Memory B cell (primary cell): ENCODE measurements around the gene FGF13.
A peak's percentile ranks its signal among the peaks of the same experiment; 100 is the strongest.

Source experiments
- ATAC-seq: fragments of 150-1000 bp; cut with Tn5 transposase; 2 replicates; pipeline ENCODE4 v1.10.0; 2021; ENCODE audit warnings: low read depth, mild to moderate bottlenecking, moderate library complexity
- DNase-seq, 2 donors: peaks; one replicate each; pipeline ENCODE4 v3.0.0; 2022; ENCODE audit warnings: low spot score in 2 of 2
- H3K27ac Mint-ChIP-seq: one replicate; pipeline ENCODE4 v1.8.0; 2022; ENCODE audit warnings: mild to moderate bottlenecking, moderate library complexity, mixed read lengths
- H3K27me3 Mint-ChIP-seq: one replicate; pipeline ENCODE4 v1.8.0; 2022; ENCODE audit warnings: mixed read lengths
- H3K36me3 Mint-ChIP-seq: one replicate; pipeline ENCODE4 v1.8.0; 2022; ENCODE audit warnings: mild to moderate bottlenecking, mixed read lengths
- H3K4me1 Mint-ChIP-seq: one replicate; pipeline ENCODE4 v1.8.0; 2022; ENCODE audit warnings: mixed read lengths
- H3K4me3 Mint-ChIP-seq: one replicate; pipeline ENCODE4 v1.8.0; 2022; ENCODE audit warnings: mild to moderate bottlenecking, moderate library complexity, mixed read lengths
- H3K9me3 Mint-ChIP-seq: one replicate; pipeline ENCODE4 v1.8.0; 2022; ENCODE audit warnings: mixed read lengths

FGF13 gene

DNA sequence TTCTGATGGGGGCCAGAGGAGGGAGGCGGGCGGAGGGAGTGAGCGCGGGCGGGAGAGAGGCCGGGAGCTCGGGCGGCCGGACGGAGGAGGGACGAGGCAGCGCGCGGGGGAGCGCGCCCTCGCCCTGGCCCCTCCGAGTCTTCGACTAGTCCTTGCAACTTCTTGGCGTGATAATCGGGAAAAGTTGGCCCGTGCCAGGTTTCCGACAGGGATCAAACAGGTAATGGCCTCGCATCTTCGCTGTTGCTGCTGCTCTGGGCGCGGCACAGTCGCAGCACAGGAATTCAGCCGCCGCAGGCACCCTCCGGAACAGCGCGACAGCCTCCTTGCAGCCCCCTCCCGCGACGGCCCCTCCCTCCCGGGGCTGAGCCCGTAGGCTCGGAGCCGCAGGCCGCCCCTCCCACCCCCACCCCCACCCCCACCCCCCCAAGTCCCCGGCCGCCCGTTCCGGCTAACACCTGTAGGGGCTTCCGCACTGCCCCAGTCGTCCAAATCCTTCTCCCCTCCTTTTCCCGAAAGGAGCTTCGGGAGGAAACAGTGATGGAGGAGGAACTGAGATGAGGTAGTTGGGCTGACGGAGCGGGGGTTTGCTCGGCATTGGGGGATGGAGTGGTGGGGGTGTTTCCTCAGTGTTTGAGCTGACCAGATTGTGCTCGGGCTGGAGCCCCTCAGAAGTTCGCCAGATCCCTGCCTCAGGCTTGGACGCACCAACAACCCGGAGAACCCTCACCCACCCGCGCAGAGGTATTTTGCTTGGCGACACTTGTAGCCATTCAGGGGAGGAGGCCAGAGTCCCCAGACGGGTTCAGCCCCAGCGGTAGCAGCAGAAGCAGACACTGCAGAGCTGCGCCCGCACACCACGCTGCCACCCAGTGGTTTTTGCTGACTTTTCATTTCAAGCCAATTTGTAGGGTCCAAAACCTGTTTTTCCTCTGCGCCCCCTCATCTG lies at the start of gene FGF13:
FGF13 (minus strand) TSS at position 319 of the 949 bp plus-strand sequence. CDS start 714 bp downstream, outside the sequence.
- Mint-ChIP-seq H3K4me1 (no peaks in the 10 kb centered on the region), H3K27me3 (peaks cover 8% of the 10 kb centered on the region), H3K9me3 (no peaks in the 10 kb centered on the region), H3K4me3 (peak within 1 kb of the TSS; percentile 21), H3K27ac (no peak within 1 kb of the TSS), H3K36me3 (no peaks in the 10 kb centered on the region)
- no peak for DNase-seq
- no peak for ATAC-seq

DNA sequence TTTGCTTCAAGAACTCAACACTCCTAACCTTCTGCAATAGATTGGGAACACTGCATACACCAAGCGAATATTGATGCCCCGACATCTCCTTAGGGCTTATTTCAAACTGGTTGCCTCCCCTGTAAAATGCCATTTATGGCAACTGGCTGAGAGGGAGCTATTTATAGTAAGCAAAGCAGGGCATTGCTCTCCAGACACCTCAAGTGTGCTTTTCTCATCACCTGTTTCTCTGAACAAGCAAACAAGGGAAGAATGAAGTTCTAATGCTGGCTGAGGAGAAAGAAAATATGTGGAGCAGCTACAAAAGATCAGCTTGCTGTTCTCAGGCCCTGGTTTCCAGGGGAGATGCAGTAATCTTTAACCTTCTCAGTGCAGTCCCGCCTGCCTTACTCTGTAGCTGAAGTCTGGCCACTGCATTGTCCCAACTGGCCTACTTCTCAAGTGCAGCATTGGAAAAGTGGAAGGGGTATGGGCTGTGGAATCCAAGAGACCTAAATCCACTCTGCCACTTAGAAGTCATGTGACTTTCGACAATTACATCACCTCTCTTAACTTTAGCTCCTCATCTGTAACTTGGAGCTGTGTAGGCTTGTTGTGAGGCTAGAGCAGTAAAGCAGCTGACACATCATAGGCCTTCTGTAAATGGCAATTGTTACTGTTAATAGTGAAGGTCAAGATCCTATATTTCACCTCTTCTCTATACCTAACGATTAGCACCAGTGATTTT lies 47.9 kb upstream of the FGF13 start:
- Mint-ChIP-seq H3K36me3 (no peaks in the 10 kb centered on the region), H3K27me3 (no peaks in the 10 kb centered on the region), H3K9me3 (no peaks in the 10 kb centered on the region), H3K4me1 (no peaks in the 10 kb centered on the region), H3K4me3 (no peak overlapping the region), H3K27ac (no peak overlapping the region)
- DNase-seq (no peak), ATAC-seq (no peak)

DNA sequence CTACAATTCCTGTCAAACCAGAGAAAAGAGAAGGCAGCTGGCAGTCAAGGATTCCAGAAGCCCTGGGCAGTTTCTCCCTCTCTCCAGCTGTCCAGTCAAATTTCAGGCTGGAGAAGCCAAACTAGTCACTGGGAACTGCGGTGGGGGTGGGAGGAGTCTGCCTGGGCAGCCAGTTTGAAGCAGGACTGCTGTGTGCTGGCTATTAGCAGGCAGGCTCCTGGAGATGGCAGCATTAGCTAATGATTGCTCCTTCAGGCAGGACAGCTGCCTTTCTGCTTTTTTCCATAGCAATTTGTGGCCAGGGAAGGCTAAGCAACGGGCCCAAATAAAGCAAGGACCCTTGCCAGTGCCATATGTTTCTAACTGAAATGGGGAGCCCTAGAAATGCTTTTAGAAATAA lies 44.7 kb upstream of the FGF13 start:
- DNase-seq (no peak), ATAC-seq (no peak)
- H3K27ac Mint-ChIP-seq: no peak overlapping the region
- H3K4me3 Mint-ChIP-seq: no peak overlapping the region
- no peaks in the 10 kb centered on the region for H3K4me1 Mint-ChIP-seq
- H3K27me3 Mint-ChIP-seq: no peaks in the 10 kb centered on the region
- no peaks in the 10 kb centered on the region for H3K36me3 Mint-ChIP-seq
- H3K9me3 Mint-ChIP-seq: no peaks in the 10 kb centered on the region

DNA sequence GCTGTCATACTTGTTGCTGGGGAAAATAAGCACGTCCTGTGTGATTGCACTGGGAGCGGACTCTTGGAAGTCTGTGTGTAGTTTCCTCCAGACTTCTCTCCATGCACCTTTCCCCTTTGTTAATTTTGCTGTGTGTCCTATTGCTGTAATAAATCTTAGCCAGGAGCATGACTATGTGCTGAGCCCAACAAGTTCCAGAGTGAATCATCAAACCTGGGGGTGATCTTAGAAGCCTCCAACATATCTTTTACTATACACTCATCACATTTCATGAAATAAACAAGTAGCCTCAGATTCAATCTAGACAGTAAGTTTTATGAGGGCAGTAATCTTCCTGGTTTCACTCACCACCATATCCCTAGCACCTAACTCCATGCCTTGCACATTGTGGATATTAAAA lies 43.3 kb upstream of the FGF13 start:
- H3K4me1 Mint-ChIP-seq: peaks cover 2% of the 10 kb centered on the region
- H3K27me3 Mint-ChIP-seq: peaks cover under 1% of the 10 kb centered on the region
- H3K4me3 Mint-ChIP-seq: no peak overlapping the region
- no peak overlapping the region for H3K27ac Mint-ChIP-seq
- H3K9me3 Mint-ChIP-seq: no peaks in the 10 kb centered on the region
- no peak for DNase-seq
- no peaks in the 10 kb centered on the region for H3K36me3 Mint-ChIP-seq
- no peak for ATAC-seq

DNA sequence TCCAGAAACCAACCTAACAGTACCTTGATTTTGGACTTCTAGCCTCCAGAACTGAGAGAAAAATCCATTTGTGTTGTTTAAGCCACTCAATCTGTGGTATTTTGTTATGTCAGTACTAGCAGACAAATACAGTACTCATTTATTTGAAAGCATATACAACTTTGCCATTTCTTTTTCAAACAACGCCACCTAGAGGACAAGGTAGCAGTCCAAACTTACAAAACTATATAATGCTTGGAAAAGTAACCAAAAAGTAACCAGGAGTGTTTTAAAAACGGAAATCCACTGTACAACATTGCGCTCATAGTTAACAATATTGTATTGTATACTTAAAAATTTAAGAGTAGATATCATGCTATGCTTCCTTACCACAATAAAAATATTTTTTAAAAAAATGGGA lies 37.0 kb upstream of the FGF13 start:
- Mint-ChIP-seq H3K27me3 (peaks cover 6% of the 10 kb centered on the region), H3K36me3 (no peaks in the 10 kb centered on the region), H3K4me1 (peaks cover 2% of the 10 kb centered on the region), H3K9me3 (no peaks in the 10 kb centered on the region), H3K27ac (no peak overlapping the region), H3K4me3 (no peak overlapping the region)
- DNase-seq (no peak), ATAC-seq (no peak)

DNA sequence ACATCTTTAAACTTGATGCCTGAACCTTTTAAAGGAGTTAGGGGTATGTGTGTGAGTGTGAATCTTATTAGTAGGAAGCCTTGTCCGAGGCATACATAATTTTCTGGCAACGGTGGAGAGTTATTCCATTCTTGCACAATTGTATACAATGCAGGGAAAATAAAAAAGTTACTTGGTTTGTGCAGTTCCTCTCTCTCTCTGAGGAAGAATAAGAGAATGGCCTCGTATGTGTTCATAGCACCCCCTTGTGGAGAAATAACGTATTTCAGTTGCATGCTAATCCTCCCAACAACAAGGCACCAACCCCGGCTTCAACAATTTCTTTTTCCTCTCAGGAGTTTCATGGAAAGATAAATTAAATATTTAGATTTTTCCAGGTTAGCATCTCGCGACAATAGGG lies 33.7 kb upstream of the FGF13 start:
- Mint-ChIP-seq H3K4me1 (no peaks in the 10 kb centered on the region), H3K27me3 (peaks cover 8% of the 10 kb centered on the region), H3K9me3 (no peaks in the 10 kb centered on the region), H3K36me3 (no peaks in the 10 kb centered on the region), H3K4me3 (no peak overlapping the region), H3K27ac (no peak overlapping the region)
- DNase-seq (peak; percentile 9 to 31), ATAC-seq (no peak)

DNA sequence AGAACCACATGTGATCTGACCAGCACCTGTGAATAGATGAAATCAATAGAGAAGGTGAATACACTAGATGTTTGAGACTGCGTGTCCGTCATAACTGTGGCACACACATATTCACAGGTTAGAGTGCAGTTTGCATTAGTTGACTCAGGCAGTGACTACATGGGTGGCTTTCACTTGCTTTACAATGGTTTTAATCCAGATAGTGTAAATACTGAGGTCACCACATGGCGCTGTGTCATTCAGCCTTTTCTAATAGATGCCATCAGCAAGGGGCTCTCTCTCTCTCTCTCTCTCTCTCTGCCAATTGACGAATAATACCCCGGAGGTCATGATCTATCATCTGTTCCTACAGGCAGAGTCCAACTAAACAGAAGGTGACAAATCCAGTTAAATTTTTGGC lies 30.7 kb upstream of the FGF13 start:
- H3K36me3 Mint-ChIP-seq: no peaks in the 10 kb centered on the region
- H3K4me1 Mint-ChIP-seq: no peaks in the 10 kb centered on the region
- H3K27ac Mint-ChIP-seq: no peak overlapping the region
- no peak for ATAC-seq
- no peak for DNase-seq
- peaks cover 3% of the 10 kb centered on the region for H3K27me3 Mint-ChIP-seq
- H3K9me3 Mint-ChIP-seq: no peaks in the 10 kb centered on the region
- H3K4me3 Mint-ChIP-seq: no peak overlapping the region

DNA sequence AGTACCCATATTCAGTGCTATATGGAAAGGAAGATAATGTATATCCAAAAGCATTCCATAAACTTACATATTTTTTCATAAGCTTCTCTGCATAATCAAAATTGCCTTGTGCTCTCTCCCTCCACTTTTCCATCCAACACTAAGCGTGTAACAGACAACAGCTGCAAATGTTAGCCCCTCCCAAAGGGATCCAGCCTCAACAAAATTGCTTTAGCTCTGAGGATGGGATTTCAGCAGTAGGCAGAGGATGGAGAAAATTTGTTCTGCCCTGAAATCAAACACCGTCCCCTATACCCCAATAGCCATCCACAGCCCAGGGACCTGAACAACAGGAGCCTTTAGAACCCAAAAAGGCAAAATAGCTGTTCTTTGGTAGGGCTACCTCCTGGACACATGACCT lies 28.8 kb upstream of the FGF13 start:
- no peak for DNase-seq
- no peak for ATAC-seq
- Mint-ChIP-seq H3K9me3 (no peaks in the 10 kb centered on the region), H3K27ac (no peak overlapping the region), H3K27me3 (peaks cover 2% of the 10 kb centered on the region), H3K4me3 (no peak overlapping the region), H3K36me3 (no peaks in the 10 kb centered on the region), H3K4me1 (no peaks in the 10 kb centered on the region)

DNA sequence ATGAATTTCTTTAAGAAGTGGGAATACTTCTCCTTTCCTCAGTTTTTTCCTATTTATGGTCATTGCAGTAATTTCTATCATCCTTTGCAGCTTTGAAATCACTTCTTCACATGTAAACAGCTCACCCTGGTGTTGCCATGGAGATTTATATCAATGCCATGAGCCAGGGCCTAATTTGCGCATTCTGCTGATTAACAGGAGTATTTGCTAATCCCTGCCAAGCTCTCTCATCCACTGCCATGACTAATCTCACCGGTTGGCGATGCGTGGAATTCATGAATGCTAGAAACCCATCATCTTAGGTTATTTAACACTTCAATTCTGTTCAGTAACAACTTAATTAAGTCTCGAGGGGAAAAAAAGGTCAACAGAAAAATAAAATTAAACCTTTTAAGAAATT lies 11.8 kb upstream of the FGF13 start:
- DNase-seq: no peak
- no peak overlapping the region for H3K4me3 Mint-ChIP-seq
- H3K4me1 Mint-ChIP-seq: no peaks in the 10 kb centered on the region
- H3K27me3 Mint-ChIP-seq: no peaks in the 10 kb centered on the region
- ATAC-seq: no peak
- H3K36me3 Mint-ChIP-seq: no peaks in the 10 kb centered on the region
- no peak overlapping the region for H3K27ac Mint-ChIP-seq
- H3K9me3 Mint-ChIP-seq: no peaks in the 10 kb centered on the region

DNA sequence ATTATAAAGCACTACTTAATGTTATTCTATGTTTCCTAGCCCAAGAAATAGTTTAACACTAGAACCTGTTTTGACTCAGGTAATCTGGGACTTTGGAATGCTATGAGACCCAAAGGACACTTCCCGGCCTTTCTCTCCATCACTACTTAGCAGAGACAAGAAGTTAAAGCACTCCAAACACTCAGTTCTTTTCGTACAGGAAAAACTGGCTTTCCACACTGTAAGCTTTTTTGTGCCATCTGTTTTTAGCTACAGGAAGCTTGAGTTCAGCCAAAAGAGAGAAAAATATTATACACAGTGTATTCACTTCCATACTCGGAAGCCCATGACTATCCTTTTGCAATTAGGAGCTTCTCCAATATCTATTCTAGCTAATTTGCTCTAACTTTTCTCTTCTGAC lies 7.9 kb upstream of the FGF13 start:
- no peak for ATAC-seq
- Mint-ChIP-seq H3K4me1 (no peaks in the 10 kb centered on the region), H3K27ac (no peak overlapping the region), H3K4me3 (no peak overlapping the region), H3K27me3 (peaks cover 2% of the 10 kb centered on the region), H3K36me3 (no peaks in the 10 kb centered on the region), H3K9me3 (no peaks in the 10 kb centered on the region)
- no peak for DNase-seq

DNA sequence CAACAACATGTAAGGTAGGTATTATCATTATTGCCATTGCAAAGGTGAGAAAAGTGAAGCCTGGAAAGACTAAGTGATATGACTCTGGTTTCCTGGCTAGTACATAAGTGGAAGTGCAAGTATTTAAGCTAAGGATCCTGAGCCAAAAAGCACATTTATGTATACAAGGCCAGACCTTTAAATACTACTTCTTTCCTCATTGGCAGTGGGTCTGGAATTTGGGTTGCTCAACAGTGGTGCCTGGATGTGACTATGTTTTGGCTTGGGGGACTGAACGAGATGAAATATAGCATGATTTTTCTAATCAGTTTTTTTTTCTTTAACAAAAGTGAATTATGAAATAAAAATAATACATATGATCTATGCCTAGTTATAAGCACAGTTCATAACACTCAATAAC lies 7.4 kb upstream of the FGF13 start:
- ATAC-seq (no peak), DNase-seq (no peak)
- H3K27me3 Mint-ChIP-seq: peaks cover 2% of the 10 kb centered on the region
- no peaks in the 10 kb centered on the region for H3K36me3 Mint-ChIP-seq
- no peaks in the 10 kb centered on the region for H3K9me3 Mint-ChIP-seq
- H3K27ac Mint-ChIP-seq: no peak overlapping the region
- no peak overlapping the region for H3K4me3 Mint-ChIP-seq
- no peaks in the 10 kb centered on the region for H3K4me1 Mint-ChIP-seq

DNA sequence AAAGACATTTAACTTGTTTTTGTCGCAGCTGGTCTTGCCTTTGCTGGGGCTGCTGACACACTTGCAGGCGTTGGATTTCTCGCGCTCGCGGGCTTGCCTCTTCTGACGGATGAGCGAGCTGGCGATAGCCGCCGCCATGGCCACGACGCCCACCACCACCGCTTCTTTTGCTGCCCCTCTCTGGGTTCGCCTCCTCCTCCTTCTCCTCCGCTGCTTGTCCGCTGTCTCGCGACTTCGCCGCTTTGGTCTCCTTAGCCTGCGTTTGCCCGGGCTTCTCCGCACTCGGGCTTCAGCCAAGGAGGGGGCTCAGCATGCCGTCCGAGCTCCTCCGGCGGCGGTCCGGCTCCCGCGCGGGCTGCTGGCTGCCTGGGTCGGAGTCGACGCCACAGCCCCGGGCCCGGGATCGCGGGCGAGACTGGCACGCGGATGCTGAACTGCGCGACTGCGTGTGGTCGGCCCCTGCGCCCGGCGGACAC lies 613 bp downstream of the FGF13 start:
- Mint-ChIP-seq H3K27me3 (peaks cover 8% of the 10 kb centered on the region), H3K36me3 (no peaks in the 10 kb centered on the region), H3K4me3 (no peak overlapping the region), H3K4me1 (no peaks in the 10 kb centered on the region), H3K9me3 (no peaks in the 10 kb centered on the region), H3K27ac (no peak overlapping the region)
- ATAC-seq: no peak
- DNase-seq: no peak

DNA sequence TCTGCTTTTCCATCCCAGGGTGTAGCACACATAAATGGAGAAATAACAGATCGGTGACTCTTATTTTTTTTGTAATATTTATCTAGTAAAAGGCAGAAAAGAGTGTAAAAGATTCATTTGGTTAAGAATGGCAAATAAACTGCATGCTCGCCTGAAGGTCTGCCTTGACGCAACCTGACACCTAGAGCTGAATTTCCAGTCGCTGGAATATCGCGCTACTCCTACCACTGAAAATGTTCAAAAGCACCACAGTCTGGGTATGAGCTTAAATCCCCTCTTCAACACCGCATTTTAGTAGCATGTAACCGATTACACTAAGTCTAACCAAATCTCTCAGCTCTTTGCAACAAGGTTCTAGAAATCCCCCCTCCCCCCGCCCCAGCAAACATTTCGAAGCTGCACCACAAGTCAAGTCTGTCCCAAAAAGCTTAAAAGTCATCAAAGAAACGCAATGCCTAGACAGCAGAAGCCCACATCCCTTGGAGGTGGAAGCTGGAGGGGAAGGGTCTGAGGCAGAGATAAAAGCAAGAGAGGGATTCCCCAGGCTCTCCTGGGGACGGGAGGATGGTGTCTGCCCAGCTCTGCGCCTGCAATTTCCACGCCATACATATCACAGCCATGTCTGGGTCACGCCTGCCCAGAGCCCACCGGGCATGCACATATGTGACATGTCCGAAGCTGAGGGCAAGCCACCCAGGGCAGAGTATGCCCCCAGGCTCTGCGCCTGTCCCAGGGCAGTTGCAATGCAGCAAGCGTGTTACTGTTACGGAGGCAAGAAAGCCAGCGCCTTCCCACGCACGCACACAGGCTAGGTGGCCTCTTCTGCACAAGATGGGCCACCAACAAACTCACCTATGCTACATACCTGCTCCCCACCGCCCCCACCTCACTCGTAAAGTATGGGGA lies 1.4 kb downstream of the FGF13 start:
- DNase-seq (no peak), ATAC-seq (no peak)
- Mint-ChIP-seq H3K27me3 (peaks cover 8% of the 10 kb centered on the region), H3K36me3 (no peaks in the 10 kb centered on the region), H3K4me1 (no peaks in the 10 kb centered on the region), H3K27ac (no peak overlapping the region), H3K9me3 (no peaks in the 10 kb centered on the region), H3K4me3 (no peak overlapping the region)

DNA sequence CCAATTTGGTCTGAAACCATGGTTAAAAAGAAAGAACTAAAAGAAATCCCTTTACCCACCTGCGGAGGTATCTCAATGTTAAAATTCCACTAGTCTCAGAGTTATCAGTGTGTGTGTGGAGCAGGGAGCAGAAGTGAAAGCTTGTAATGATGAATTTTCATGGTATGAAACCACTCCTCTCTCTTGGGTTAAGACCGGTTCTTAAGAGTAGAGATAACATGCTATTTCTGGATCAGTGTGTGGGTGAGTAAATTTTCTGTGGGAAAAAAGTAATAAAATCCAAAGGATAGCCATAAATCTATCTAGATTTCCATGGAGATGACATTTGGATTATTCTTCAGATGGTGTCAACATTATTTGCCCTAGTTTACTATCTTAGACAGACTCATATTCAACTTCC lies 3.2 kb downstream of the FGF13 start:
- no peaks in the 10 kb centered on the region for H3K36me3 Mint-ChIP-seq
- H3K27ac Mint-ChIP-seq: no peak overlapping the region
- ATAC-seq (no peak), DNase-seq (no peak)
- no peak overlapping the region for H3K4me3 Mint-ChIP-seq
- no peaks in the 10 kb centered on the region for H3K4me1 Mint-ChIP-seq
- no peaks in the 10 kb centered on the region for H3K9me3 Mint-ChIP-seq
- H3K27me3 Mint-ChIP-seq: peaks cover 5% of the 10 kb centered on the region
